Measurements from ENCODE around the gene HDHD5.

HDHD5 gene

GRCh38 chr22:17104336-17104935 is 54.6 kb downstream of the HDHD5 start:
- DNase-seq: no peak

DNA sequence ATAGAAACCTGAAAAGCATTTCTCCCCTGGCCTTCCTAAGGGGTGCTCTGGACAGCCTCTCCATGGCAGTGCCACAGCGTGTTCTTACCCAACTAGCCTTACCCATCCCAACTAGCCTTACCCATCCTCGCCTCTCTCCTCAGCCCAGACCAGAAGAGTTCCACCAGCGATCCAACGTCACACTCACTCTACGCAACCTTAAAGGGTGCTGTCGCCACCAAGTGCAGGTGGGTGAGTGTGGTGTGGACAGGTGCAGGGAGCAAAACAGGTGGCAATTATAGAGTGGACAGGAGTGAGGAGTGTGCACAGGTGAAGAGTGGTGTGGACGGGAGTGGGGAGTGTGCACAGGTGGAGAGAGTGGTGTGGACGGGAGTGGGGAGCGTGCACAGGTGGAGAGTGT is 55.7 kb downstream of the HDHD5 start:
- DNase-seq: no peak

DNA sequence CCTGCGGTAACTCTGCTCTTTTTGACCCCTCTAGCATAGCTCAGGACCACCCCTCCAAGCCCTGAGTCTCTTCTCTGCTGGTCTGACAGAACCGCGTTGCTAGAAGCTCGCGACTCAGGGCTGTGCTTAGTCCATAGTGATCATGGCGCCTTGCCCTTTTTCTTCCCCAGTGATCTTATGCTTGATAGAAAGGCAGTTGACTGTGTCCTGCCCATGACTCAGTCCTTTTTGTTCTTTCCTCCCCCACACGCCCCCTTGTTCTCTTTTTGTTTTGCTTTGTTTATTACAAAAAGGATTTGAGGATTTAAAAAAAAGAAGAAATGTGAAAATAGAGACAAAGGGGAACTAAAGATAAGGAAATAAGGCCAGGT is 56.8 kb downstream of the HDHD5 start:
- no peak for DNase-seq

DNA sequence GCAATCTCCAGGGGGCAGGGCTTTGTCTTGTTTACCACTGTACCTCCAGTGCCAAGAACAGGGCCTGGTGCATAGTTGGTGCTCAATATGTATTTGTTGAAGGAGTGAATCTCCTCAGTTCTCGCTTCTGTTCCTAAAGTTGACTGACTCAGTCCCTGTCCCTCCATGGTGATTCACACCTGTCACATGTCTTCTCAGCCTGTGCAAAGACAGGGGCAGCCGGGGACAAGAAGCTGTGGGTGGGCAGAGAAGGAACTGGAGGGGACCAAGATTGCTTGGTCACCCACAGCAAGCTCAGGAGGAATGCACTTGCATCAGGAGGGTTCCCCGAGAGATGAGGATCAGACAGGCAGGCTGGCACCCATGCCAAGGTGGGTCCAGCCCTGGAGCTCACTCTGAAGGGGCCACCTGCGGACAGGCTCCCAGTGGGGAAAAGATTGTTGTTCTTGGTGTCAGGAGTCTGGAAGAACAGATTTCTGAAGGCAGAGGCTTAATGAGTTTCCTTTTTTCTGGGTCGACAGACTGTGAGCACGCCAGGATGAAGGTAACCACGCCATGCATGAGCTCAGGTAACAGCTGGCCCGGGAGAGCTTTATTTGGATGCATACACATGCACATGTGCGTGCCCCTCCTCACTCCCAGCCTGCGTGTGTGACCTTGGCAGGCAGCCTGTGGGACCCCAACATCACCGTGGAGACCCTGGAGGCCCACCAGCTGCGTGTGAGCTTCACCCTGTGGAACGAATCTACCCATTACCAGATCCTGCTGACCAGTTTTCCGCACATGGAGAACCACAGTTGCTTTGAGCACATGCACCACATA is 57.4 kb downstream of the HDHD5 start:
- no peak for DNase-seq

- no peak for DNase-seq
Measured at GRCh38 chr22:17100621-17101020, 58.5 kb downstream of the HDHD5 start.

DNA sequence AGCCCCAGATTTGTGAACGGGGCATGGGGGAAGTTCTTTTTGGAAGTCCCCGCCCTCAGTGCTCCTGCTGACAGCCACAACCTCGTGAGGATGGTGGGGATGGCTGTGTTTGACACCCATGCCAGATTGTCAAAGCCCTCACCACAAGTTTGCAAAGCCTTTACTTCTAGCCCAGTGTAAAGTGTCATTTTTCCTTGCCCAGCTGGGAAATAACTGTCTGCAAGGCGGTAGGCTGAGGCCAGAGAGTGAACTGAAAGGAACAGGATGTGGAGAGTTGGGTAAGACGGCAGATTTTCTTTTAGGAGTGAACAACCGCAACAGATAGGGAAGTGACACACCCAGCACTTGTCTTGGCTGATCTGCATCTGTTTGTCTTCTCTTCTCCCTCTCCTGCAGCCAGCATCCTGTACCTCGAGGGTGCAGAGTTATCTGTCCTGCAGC is 60.7 kb downstream of the HDHD5 start:
- no peak for DNase-seq

GRCh38 chr22:17097701-17098100 is 61.4 kb downstream of the HDHD5 start:
- DNase-seq: no peak

- no peak for DNase-seq
Measured at GRCh38 chr22:17097062-17097461, 62.0 kb downstream of the HDHD5 start.

DNA sequence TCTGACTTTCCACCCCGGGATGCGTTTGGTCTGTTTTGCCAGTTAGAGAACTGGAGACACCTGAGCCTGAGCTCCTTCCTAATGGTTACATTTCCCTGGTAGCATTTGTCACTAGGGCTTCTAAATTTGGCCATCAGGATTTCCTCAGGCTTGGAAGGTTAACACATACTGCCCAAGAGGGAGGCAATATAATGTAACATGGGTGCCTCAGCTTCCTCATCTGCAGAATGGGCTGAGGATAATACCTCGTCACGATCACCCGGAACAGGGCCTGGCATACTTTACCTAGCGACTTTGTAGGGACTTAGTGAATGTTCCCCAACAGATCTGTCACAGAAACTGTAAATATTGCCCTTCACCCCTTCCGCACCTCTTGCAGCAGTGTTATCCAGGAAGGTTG is 63.0 kb downstream of the HDHD5 start:
- no peak for DNase-seq

GRCh38 chr22:17095538-17095937 is 63.5 kb downstream of the HDHD5 start:
- DNase-seq: no peak

- no peak for DNase-seq
Measured at GRCh38 chr22:17093081-17093480, 66.0 kb downstream of the HDHD5 start.

- no peak for DNase-seq
Measured at GRCh38 chr22:17091851-17092250, 67.2 kb downstream of the HDHD5 start.

GRCh38 chr22:17090550-17090949 is 68.5 kb downstream of the HDHD5 start:
- DNase-seq: no peak
